Neutrophil (primary cell): ENCODE measurements around the gene H2BK1.

ENCODE experiments used
- H3K27ac ChIP-seq: fragments of 200-600 bp; sonication (generic); 2 replicates; pipeline ENCODE4 v1.5.1; 2016; ENCODE audit warnings: mild to moderate bottlenecking, moderate library complexity
- H3K27me3 ChIP-seq: fragments of 200-600 bp; sonication (generic); 2 replicates; pipeline ENCODE4 v1.6.0; 2016; ENCODE audit warnings: mild to moderate bottlenecking
- H3K36me3 ChIP-seq: fragments of 200-600 bp; sonication (generic); 2 replicates; pipeline ENCODE4 v1.5.1; 2017
- H3K4me1 ChIP-seq, 2 experiments: fragments of 200-600 bp in 1 of 2; sonication (generic) in 1 of 2; 1 replicate in 1 of 2; 2 replicates in 1 of 2; pipeline versions ENCODE4 v1.5.1 to v1.6.1; 2013 to 2016; ENCODE audit warnings: low read depth in 1 of 2, low read length in 1 of 2, mild to moderate bottlenecking in 1 of 2, moderate library complexity in 1 of 2; ENCODE audit not compliant: control insufficient read depth in 1 of 2, insufficient read depth in 1 of 2
- H3K4me3 ChIP-seq, 2 experiments: fragments of 200-600 bp in 1 of 2; sonication (generic) in 1 of 2; 1 replicate in 1 of 2; 2 replicates in 1 of 2; pipeline ENCODE4 v1.5.1; 2013 to 2016; ENCODE audit warnings: low read depth in 1 of 2, low read length in 1 of 2, mild to moderate bottlenecking in 1 of 2, moderate library complexity in 1 of 2
- H3K9me3 ChIP-seq: fragments of 200-600 bp; sonication (generic); 2 replicates; pipeline ENCODE4 v1.5.1; 2016
- CTCF ChIP-seq: fragments of 200-600 bp; sonication (generic); IDR thresholded peaks from 2 replicates; pipeline ENCODE4 v1.5.1; 2016; ENCODE audit warnings: antibody characterized with exemption

The H2BK1 gene

GRCh38 chr7:151254316-151254715, 44.0 kb upstream of the H2BK1 start:
- Histone ChIP-seq H3K4me1 (peaks cover 5 to 11% of the 10 kb centered on the region in 2 experiments), H3K36me3 (no peaks in the 10 kb centered on the region)

GRCh38 chr7:151252961-151253711, 42.8 kb upstream of the H2BK1 start:
- Histone ChIP-seq H3K36me3 (no peaks in the 10 kb centered on the region), H3K4me3 (no peak overlapping the region), H3K9me3 (no peaks in the 10 kb centered on the region), H3K27me3 (peaks cover 74% of the 10 kb centered on the region), H3K4me1 (peaks cover 11 to 23% of the 10 kb centered on the region in 2 experiments), H3K27ac (no peak overlapping the region)
- no peak for TF ChIP-seq CTCF

More at GRCh38 chr7:151254316-151254715, 44.0 kb upstream of the H2BK1 start:
- peaks cover 62% of the 10 kb centered on the region for H3K27me3 ChIP-seq
- TF ChIP-seq CTCF = no peak
- no peaks in the 10 kb centered on the region for H3K9me3 ChIP-seq
- H3K27ac ChIP-seq = no peak overlapping the region
- no peak overlapping the region for H3K4me3 ChIP-seq

- Histone ChIP-seq H3K9me3 (no peaks in the 10 kb centered on the region), H3K36me3 (no peaks in the 10 kb centered on the region), H3K27ac (no peak overlapping the region), H3K27me3 (peaks cover 80% of the 10 kb centered on the region), H3K4me3 (no peak overlapping the region), H3K4me1 (peaks cover 11 to 29% of the 10 kb centered on the region in 2 experiments)
- TF ChIP-seq CTCF = no peak
Measured at GRCh38 chr7:151252561-151252835, 42.2 kb upstream of the H2BK1 start.

GRCh38 chr7:151251689-151252560, 41.6 kb upstream of the H2BK1 start:
- no peak overlapping the region for H3K4me3 ChIP-seq
- H3K27me3 ChIP-seq = peaks cover 86% of the 10 kb centered on the region
- peaks cover 11 to 30% of the 10 kb centered on the region in 2 experiments for H3K4me1 ChIP-seq
- no peaks in the 10 kb centered on the region for H3K9me3 ChIP-seq
- H3K27ac ChIP-seq = no peak overlapping the region
- no peak for TF ChIP-seq CTCF
- no peaks in the 10 kb centered on the region for H3K36me3 ChIP-seq

GRCh38 chr7:151251328-151251688, 41.0 kb upstream of the H2BK1 start:
- H3K4me1 ChIP-seq = peaks cover 11 to 30% of the 10 kb centered on the region in 2 experiments
- no peak for TF ChIP-seq CTCF
- H3K9me3 ChIP-seq = no peaks in the 10 kb centered on the region
- H3K4me3 ChIP-seq = no peak overlapping the region
- H3K27ac ChIP-seq = no peak overlapping the region
- H3K36me3 ChIP-seq = no peaks in the 10 kb centered on the region
- H3K27me3 ChIP-seq = peaks cover 92% of the 10 kb centered on the region
